Measurements from ENCODE around the gene TOB1. TPM values are rescaled to one million over a fixed set of nuclear protein-coding genes. Genes with fewer than 3 reads are reported as not detected.

TOB1 gene
- total RNA-seq, 1 experiment from 2014 or later: 86.0 TPM

GRCh38 chr17:50816271-50816670 lies 49.9 kb downstream of the TOB1 start:
- H3K9ac ChIP-seq (ENCODE audit: low read length): no peak overlapping the region
- RAD21 ChIA-PET (ENCODE audit: low non-redundant PET in 1 of 2, low total read pairs in 2 of 2, uncharacterized antibody in 2 of 2, unreplicated experiment in 2 of 2): interaction anchor here in 1 of 2 experiments (0.6 kb wide), 1 partner anchor 332 kb away, joined by 9 read pairs; no protein-coding TSS in a partner anchor
- CTCF ChIA-PET: interaction anchor here (1.0 to 1.5 kb wide), 2 partner anchors 26 to 29 kb away, joined by 3 read pairs; no protein-coding TSS in a partner anchor
- POLR2A ChIA-PET: no interaction called here
- H3K9me2 ChIP-seq (ENCODE audit: insufficient read depth): no peaks in the 10 kb centered on the region
- no peak for DNase-seq (ENCODE audit: low read depth, low spot score)
- H4K20me1 ChIP-seq (ENCODE audit: insufficient read depth): no peaks in the 10 kb centered on the region
- no peaks in the 10 kb centered on the region for H3K27me3 ChIP-seq (ENCODE audit: insufficient read depth, low read length)
- intact Hi-C loops (cut with micrococcal nuclease): no loop called here
- H3K4me1 ChIP-seq (ENCODE audit: control insufficient read depth in 1 of 2, insufficient read depth in 2 of 2, low read length in 2 of 2): peaks cover 20 to 28% of the 10 kb centered on the region in 2 experiments
- no TSS peak for BruUV-seq (replicated peaks)
- no peaks in the 10 kb centered on the region for H3K36me3 ChIP-seq (ENCODE audit: control insufficient read depth in 1 of 2, insufficient read depth in 2 of 2, low read length in 2 of 2)
- H2AFZ ChIP-seq (ENCODE audit: low read depth, low read length, poor library complexity, severe bottlenecking): peak overlapping the region; percentile 97
- no peaks in the 10 kb centered on the region for H3K79me2 ChIP-seq (ENCODE audit: insufficient read depth, low read length)
- H3K27ac ChIP-seq (ENCODE audit: low read depth, low read length): no peak overlapping the region
- TF ChIP-seq POLR2AphosphoS5 (IDR thresholded peaks at IDR 0.05; ENCODE audit: low read depth, low read length) (no peak), YY1 (IDR thresholded peaks at IDR 0.05; ENCODE audit: extremely low read depth, insufficient replicate concordance, low read depth, low read length) (no peak), ELF1 (IDR thresholded peaks at IDR 0.05; ENCODE audit: borderline replicate concordance, low read depth) (no peak), EGR1 (IDR thresholded peaks at IDR 0.05; ENCODE audit: low read depth) (no peak), SRF (IDR thresholded peaks at IDR 0.05; ENCODE audit: low read depth) (no peak)
- H3K4me3 ChIP-seq (replicated peaks in 1 of 2; ENCODE audit: low read depth in 1 of 2, low read length in 2 of 2): no peak overlapping the region
- no peak for ATAC-seq
- H3K9me3 ChIP-seq (ENCODE audit: control insufficient read depth in 1 of 2, insufficient read depth in 1 of 2, low read depth in 1 of 2, low read length in 2 of 2): no peaks in the 10 kb centered on the region
- no peak overlapping the region for H3K4me2 ChIP-seq (ENCODE audit: low read length)

GRCh38 chr17:50815400-50815799 lies 50.8 kb downstream of the TOB1 start:
- no peaks in the 10 kb centered on the region for H3K27me3 ChIP-seq (ENCODE audit: insufficient read depth, low read length)
- no peak overlapping the region for H3K9ac ChIP-seq (ENCODE audit: low read length)
- ATAC-seq (no peak), DNase-seq (ENCODE audit: low read depth, low spot score) (no peak)
- ChIA-PET POLR2A (no interaction called here), RAD21 (ENCODE audit: low non-redundant PET in 1 of 2, low total read pairs in 2 of 2, uncharacterized antibody in 2 of 2, unreplicated experiment in 2 of 2) (no interaction called here), CTCF (interaction anchor here (0.7 to 1.0 kb wide), 2 partner anchors 27 to 241 kb away, joined by 3 read pairs; no protein-coding TSS in a partner anchor)
- no peak for TF ChIP-seq SRF (IDR thresholded peaks at IDR 0.05; ENCODE audit: low read depth)
- no peak for TF ChIP-seq JUND (IDR thresholded peaks at IDR 0.05)
- no peak for TF ChIP-seq RAD21 (IDR thresholded peaks at IDR 0.05; ENCODE audit: low read depth)
- no peak for TF ChIP-seq MAX (IDR thresholded peaks at IDR 0.05)
- TF ChIP-seq ZBTB33 (IDR thresholded peaks at IDR 0.05; ENCODE audit: extremely low read depth, insufficient replicate concordance, low read length): no peak
- no peak for TF ChIP-seq EGR1 (IDR thresholded peaks at IDR 0.05; ENCODE audit: low read depth)
- no peaks in the 10 kb centered on the region for H3K9me2 ChIP-seq (ENCODE audit: insufficient read depth)
- no peaks in the 10 kb centered on the region for H4K20me1 ChIP-seq (ENCODE audit: insufficient read depth)
- H3K4me3 ChIP-seq (replicated peaks in 1 of 2; ENCODE audit: low read depth in 1 of 2, low read length in 2 of 2): no peak overlapping the region
- H3K4me2 ChIP-seq (ENCODE audit: low read length): no peak overlapping the region
- no peaks in the 10 kb centered on the region for H3K9me3 ChIP-seq (ENCODE audit: control insufficient read depth in 1 of 2, insufficient read depth in 1 of 2, low read depth in 1 of 2, low read length in 2 of 2)
- intact Hi-C loops (cut with micrococcal nuclease): no loop called here
- H3K27ac ChIP-seq (ENCODE audit: low read depth, low read length): no peak overlapping the region
- H3K36me3 ChIP-seq (ENCODE audit: control insufficient read depth in 1 of 2, insufficient read depth in 2 of 2, low read length in 2 of 2): no peaks in the 10 kb centered on the region
- no peak overlapping the region for H2AFZ ChIP-seq (ENCODE audit: low read depth, low read length, poor library complexity, severe bottlenecking)
- peaks cover 20 to 28% of the 10 kb centered on the region in 2 experiments for H3K4me1 ChIP-seq (ENCODE audit: control insufficient read depth in 1 of 2, insufficient read depth in 2 of 2, low read length in 2 of 2)
- no TSS peak for BruUV-seq (replicated peaks)
- no peaks in the 10 kb centered on the region for H3K79me2 ChIP-seq (ENCODE audit: insufficient read depth, low read length)
